CD4-positive, CD25-positive, alpha-beta regulatory T cell (primary cell): ENCODE measurements around the gene MALAT1. TPM values are rescaled to one million over a fixed set of nuclear protein-coding genes. Genes with fewer than 3 reads are reported as not detected.

Source experiments
- ATAC-seq, 2 donors: fragments of 150-1000 bp; cut with Tn5 transposase; one replicate each; pipeline ENCODE4 v1.10.0; 2021; ENCODE audit warnings: low read depth in 2 of 2, moderate number of reproducible peaks in 2 of 2, moderate library complexity in 1 of 2
- DNase-seq, 3 donors: peaks; one replicate each; pipeline versions ENCODE4 v3.0.0 to v3.0.0-alpha.2; 2012 to 2022; ENCODE audit warnings: mixed read lengths in 1 of 3
- H3K27ac ChIP-seq: one replicate; pipeline ENCODE4 v1.7.0; 2013; ENCODE audit warnings: mild to moderate bottlenecking, low read length; ENCODE audit not compliant: insufficient read depth, poor library complexity, severe bottlenecking
- H3K27me3 ChIP-seq: one replicate; pipeline ENCODE4 v1.7.0; 2013; ENCODE audit warnings: low read length; ENCODE audit not compliant: control insufficient read depth, insufficient read depth
- H3K36me3 ChIP-seq: one replicate; pipeline ENCODE4 v1.7.0; 2013; ENCODE audit warnings: mild to moderate bottlenecking, low read length, moderate library complexity; ENCODE audit not compliant: control insufficient read depth, insufficient read depth
- H3K4me1 ChIP-seq: 2 replicates; pipeline ENCODE4 v1.7.0; 2013; ENCODE audit warnings: mild to moderate bottlenecking, low read length; ENCODE audit not compliant: insufficient read depth, control insufficient read depth, poor library complexity, severe bottlenecking
- H3K4me3 ChIP-seq: one replicate; pipeline ENCODE4 v1.7.0; 2013; ENCODE audit warnings: low read depth, mild to moderate bottlenecking, low read length, moderate library complexity
- H3K9me3 ChIP-seq, 2 experiments: 1 replicate in 1 of 2; 2 replicates in 1 of 2; pipeline ENCODE4 v1.7.0; 2013; ENCODE audit warnings: low read length in 2 of 2, mild to moderate bottlenecking in 1 of 2, moderate library complexity in 1 of 2; ENCODE audit not compliant: control insufficient read depth in 2 of 2
- H3K27ac Mint-ChIP-seq, 3 donors: one replicate each; pipeline ENCODE4 v1.8.0; 2020 to 2022; ENCODE audit warnings: mild to moderate bottlenecking in 3 of 3, mixed read lengths in 3 of 3, moderate library complexity in 2 of 3
- H3K27me3 Mint-ChIP-seq: one replicate; pipeline ENCODE4 v1.8.0; 2022; ENCODE audit warnings: mild to moderate bottlenecking, mixed read lengths
- H3K36me3 Mint-ChIP-seq: one replicate; pipeline ENCODE4 v1.8.0; 2020; ENCODE audit warnings: mixed read lengths
- H3K4me1 Mint-ChIP-seq, 4 donors: one replicate each; pipeline ENCODE4 v1.8.0; 2020 to 2022; ENCODE audit warnings: mixed read lengths in 4 of 4, mild to moderate bottlenecking in 1 of 4
- H3K4me3 Mint-ChIP-seq, 4 donors: one replicate each; pipeline ENCODE4 v1.8.0; 2020 to 2022; ENCODE audit warnings: mild to moderate bottlenecking in 4 of 4, mixed read lengths in 4 of 4, moderate library complexity in 3 of 4
- H3K9me3 Mint-ChIP-seq, 7 donors: one replicate each; pipeline ENCODE4 v1.8.0; 2020 to 2022; ENCODE audit warnings: mixed read lengths in 7 of 7, mild to moderate bottlenecking in 3 of 7, moderate library complexity in 2 of 7
- polyA plus RNA-seq, 4 donors: library from polyadenylated mRNA; unstranded; fragments of 300-500 nt; fragmentation: Illumina TruSeq; gene quantifications; one replicate each; pipeline ENCODE4 v1.2.3, GENCODE V29; 2021
- total RNA-seq: library from RNA; stranded (reverse); gene quantifications from one replicate; pipeline ENCODE4 v1.2.3, GENCODE V29; 2022

The MALAT1 gene
- total and polyA plus RNA-seq, 5 donors from 2014 or later = 2,329 to 36,047 (median 3,054) TPM

- H3K36me3 ChIP-seq = no peaks in the 10 kb centered on the region
- no peaks in the 10 kb centered on the region for H3K27me3 ChIP-seq
- Mint-ChIP-seq H3K9me3 (no peaks in the 10 kb centered on the region), H3K4me1 (peaks cover 0 to 7% (median 5%) of the 10 kb centered on the region in 4 donors), H3K27ac (no peak overlapping the region), H3K4me3 (no peak overlapping the region), H3K27me3 (peaks cover 6% of the 10 kb centered on the region), H3K36me3 (no peaks in the 10 kb centered on the region)
- H3K9me3 ChIP-seq = no peaks in the 10 kb centered on the region
- no peak overlapping the region for H3K4me3 ChIP-seq
- peaks cover 10% of the 10 kb centered on the region for H3K4me1 ChIP-seq
- ATAC-seq (no peak), DNase-seq (no peak)
- no peak overlapping the region for H3K27ac ChIP-seq
Measured at GRCh38 chr11:65482306-65482850, 16.5 kb upstream of the MALAT1 start.

- no peaks in the 10 kb centered on the region for H3K36me3 ChIP-seq
- Mint-ChIP-seq H3K27me3 (peaks cover 10% of the 10 kb centered on the region), H3K27ac (no peak overlapping the region), H3K36me3 (no peaks in the 10 kb centered on the region), H3K4me1 (peaks cover 0 to 22% (median 9%) of the 10 kb centered on the region in 4 donors), H3K4me3 (no peak overlapping the region), H3K9me3 (no peaks in the 10 kb centered on the region)
- no peaks in the 10 kb centered on the region for H3K27me3 ChIP-seq
- no peaks in the 10 kb centered on the region for H3K9me3 ChIP-seq
- no peak overlapping the region for H3K4me3 ChIP-seq
- DNase-seq = no peak
- ATAC-seq = no peak
- no peak overlapping the region for H3K27ac ChIP-seq
- H3K4me1 ChIP-seq = no peaks in the 10 kb centered on the region
Measured at GRCh38 chr11:65485920-65486219, 13.0 kb upstream of the MALAT1 start.

GRCh38 chr11:65486570-65487466, 12.0 kb upstream of the MALAT1 start:
- peaks cover 10% of the 10 kb centered on the region for H3K27me3 Mint-ChIP-seq
- H3K27ac Mint-ChIP-seq = peak overlapping the region in 1 of 3 donors; percentile 44
- DNase-seq = no peak
- H3K36me3 ChIP-seq = no peaks in the 10 kb centered on the region
- ATAC-seq = no peak
- H3K27me3 ChIP-seq = no peaks in the 10 kb centered on the region
- no peak overlapping the region for H3K4me3 ChIP-seq
- no peak overlapping the region for H3K4me3 Mint-ChIP-seq
- no peaks in the 10 kb centered on the region for H3K36me3 Mint-ChIP-seq
- no peaks in the 10 kb centered on the region for H3K9me3 ChIP-seq
- H3K4me1 Mint-ChIP-seq = peaks cover 0 to 28% (median 10%) of the 10 kb centered on the region in 4 donors
- H3K27ac ChIP-seq = no peak overlapping the region
- H3K9me3 Mint-ChIP-seq = no peaks in the 10 kb centered on the region
- no peaks in the 10 kb centered on the region for H3K4me1 ChIP-seq

- Mint-ChIP-seq H3K4me1 (peaks cover 0 to 32% (median 11%) of the 10 kb centered on the region in 4 donors), H3K27me3 (peaks cover 10% of the 10 kb centered on the region), H3K4me3 (no peak overlapping the region), H3K27ac (peak overlapping the region in 2 of 3 donors; percentile 44 to 60), H3K9me3 (no peaks in the 10 kb centered on the region), H3K36me3 (no peaks in the 10 kb centered on the region)
- Histone ChIP-seq H3K27me3 (no peaks in the 10 kb centered on the region), H3K27ac (no peak overlapping the region), H3K9me3 (no peaks in the 10 kb centered on the region), H3K36me3 (no peaks in the 10 kb centered on the region), H3K4me1 (no peaks in the 10 kb centered on the region), H3K4me3 (no peak overlapping the region)
- ATAC-seq = peak; percentile 30 to 50
- peak in 1 of 3 donors; percentile 49 for DNase-seq
Measured at GRCh38 chr11:65487467-65488272, 11.2 kb upstream of the MALAT1 start.

GRCh38 chr11:65488273-65489034, 10.4 kb upstream of the MALAT1 start:
- ATAC-seq (no peak), DNase-seq (no peak)
- H3K27ac Mint-ChIP-seq = peak overlapping the region in 1 of 3 donors; percentile 60
- H3K4me3 ChIP-seq = no peak overlapping the region
- H3K27me3 ChIP-seq = no peaks in the 10 kb centered on the region
- H3K36me3 Mint-ChIP-seq = no peaks in the 10 kb centered on the region
- peaks cover 10% of the 10 kb centered on the region for H3K27me3 Mint-ChIP-seq
- H3K4me1 ChIP-seq = no peaks in the 10 kb centered on the region
- no peaks in the 10 kb centered on the region for H3K36me3 ChIP-seq
- H3K9me3 Mint-ChIP-seq = no peaks in the 10 kb centered on the region
- no peak overlapping the region for H3K4me3 Mint-ChIP-seq
- H3K27ac ChIP-seq = no peak overlapping the region
- H3K9me3 ChIP-seq = no peaks in the 10 kb centered on the region
- peaks cover 0 to 34% (median 11%) of the 10 kb centered on the region in 4 donors for H3K4me1 Mint-ChIP-seq

- no peak for DNase-seq
- no peak for ATAC-seq
- Mint-ChIP-seq H3K9me3 (no peaks in the 10 kb centered on the region), H3K4me3 (no peak overlapping the region), H3K27ac (peak overlapping the region in 1 of 3 donors; percentile 41), H3K27me3 (peaks cover 10% of the 10 kb centered on the region), H3K36me3 (no peaks in the 10 kb centered on the region), H3K4me1 (peaks cover 0 to 34% (median 11%) of the 10 kb centered on the region in 4 donors)
- no peaks in the 10 kb centered on the region for H3K36me3 ChIP-seq
- no peaks in the 10 kb centered on the region for H3K27me3 ChIP-seq
- no peaks in the 10 kb centered on the region for H3K4me1 ChIP-seq
- no peak overlapping the region for H3K27ac ChIP-seq
- no peaks in the 10 kb centered on the region for H3K9me3 ChIP-seq
- no peak overlapping the region for H3K4me3 ChIP-seq
Measured at GRCh38 chr11:65489035-65489705, 9.7 kb upstream of the MALAT1 start.
